Endodermal cell (in vitro differentiated cells): ENCODE results near the gene TRIM40. TPM values are rescaled to one million over a fixed set of nuclear protein-coding genes. Genes with fewer than 3 reads are reported as not detected.

Source experiments
- DNase-seq: peaks from one replicate; pipeline ENCODE4 v3.0.0-alpha.2; 2017
- H3K27ac ChIP-seq: 2 replicates; pipeline ENCODE4 v1.5.1; 2013; ENCODE audit warnings: mild to moderate bottlenecking, low read depth, low read length, moderate library complexity
- H3K27me3 ChIP-seq: 2 replicates; pipeline ENCODE4 v1.6.1; 2013; ENCODE audit warnings: mild to moderate bottlenecking, low read length, moderate library complexity; ENCODE audit not compliant: insufficient read depth, control insufficient read depth, poor library complexity, severe bottlenecking
- H3K36me3 ChIP-seq: 2 replicates; pipeline ENCODE4 v1.7.0; 2013; ENCODE audit warnings: mild to moderate bottlenecking, low read length, moderate library complexity; ENCODE audit not compliant: control insufficient read depth, insufficient read depth
- H3K4me1 ChIP-seq: one replicate; pipeline ENCODE4 v1.7.0; 2013; ENCODE audit warnings: low read length; ENCODE audit not compliant: control insufficient read depth, insufficient read depth
- H3K4me3 ChIP-seq: 2 replicates; pipeline ENCODE4 v1.5.1; 2013; ENCODE audit warnings: mild to moderate bottlenecking, low read length, moderate library complexity
- H3K9ac ChIP-seq: 2 replicates; pipeline ENCODE4 v1.6.1; 2013; ENCODE audit warnings: mild to moderate bottlenecking, low read length, moderate library complexity; ENCODE audit not compliant: poor library complexity, severe bottlenecking; ENCODE audit errors: extremely low read depth
- H3K9me3 ChIP-seq: 2 replicates; pipeline ENCODE4 v1.6.1; 2013; ENCODE audit warnings: mild to moderate bottlenecking, low read length, moderate library complexity; ENCODE audit not compliant: control insufficient read depth
- H3K27ac Mint-ChIP-seq: 2 replicates; pipeline ENCODE4 v1.8.0; 2020; ENCODE audit warnings: mixed read lengths
- H3K27me3 Mint-ChIP-seq: 2 replicates; pipeline ENCODE4 v1.8.0; 2021; ENCODE audit warnings: mild to moderate bottlenecking, mixed read lengths; ENCODE audit not compliant: insufficient read depth
- H3K36me3 Mint-ChIP-seq: 2 replicates; pipeline ENCODE4 v1.8.0; 2020; ENCODE audit warnings: low read depth, mixed read lengths
- H3K4me1 Mint-ChIP-seq: 2 replicates; pipeline ENCODE4 v1.8.0; 2020; ENCODE audit warnings: mixed read lengths
- H3K4me3 Mint-ChIP-seq: 2 replicates; pipeline ENCODE4 v1.8.0; 2020; ENCODE audit warnings: mild to moderate bottlenecking, moderate library complexity, mixed read lengths
- H3K9me3 Mint-ChIP-seq: 2 replicates; pipeline ENCODE4 v1.8.0; 2020; ENCODE audit warnings: mild to moderate bottlenecking, mixed read lengths
- CTCF ChIP-seq: fragments of 200-600 bp; sonication (generic); conservative IDR thresholded peaks from 2 replicates; pipeline ENCODE4 v1.5.0; 2021; ENCODE audit warnings: antibody characterized with exemption, mild to moderate bottlenecking
- WGBS, 2 experiments: methylation state at CpG; one replicate each; pipeline versions ENCODE4 v1.1.5 to v1.1.7; 2013; ENCODE audit warnings: missing lambda C conversion rate in 2 of 2, mixed read lengths in 1 of 2; ENCODE audit not compliant: insufficient coverage in 1 of 2, insufficient read length in 1 of 2; 5-methylcytosine and 5-hydroxymethylcytosine counted together
- total RNA-seq, 2 donors: library from RNA; stranded (reverse); fragmentation: NEBNext Ultra II Directional in 1 of 2; extraction: Animal tissue kit (Norgen Biotek cat#: 25700) in 1 of 2; gene quantifications; 2 replicates in 1 of 2; 3 replicates in 1 of 2; pipeline ENCODE4 v1.2.1, GENCODE V29; 2021

The TRIM40 gene
- total RNA-seq, 2 donors from 2014 or later, result not detected

- Histone ChIP-seq H3K9me3 (no peaks in the 10 kb centered on the region), H3K9ac (no peak overlapping the region), H3K4me3 (no peak overlapping the region), H3K27me3 (peaks cover 64% of the 10 kb centered on the region), H3K27ac (no peak overlapping the region), H3K36me3 (no peaks in the 10 kb centered on the region), H3K4me1 (no peaks in the 10 kb centered on the region)
- WGBS, 2 experiments, result 34 to 45% methylated on average over 5 to 7 of the region's 7 CpGs
- TF ChIP-seq CTCF, result peak; percentile 84
- H3K27me3 Mint-ChIP-seq, result peaks cover 86% of the 10 kb centered on the region
- no peak overlapping the region for H3K27ac Mint-ChIP-seq
- H3K4me3 Mint-ChIP-seq, result no peak overlapping the region
- H3K36me3 Mint-ChIP-seq, result no peaks in the 10 kb centered on the region
- no peaks in the 10 kb centered on the region for H3K9me3 Mint-ChIP-seq
- no peak for DNase-seq
- H3K4me1 Mint-ChIP-seq, result no peaks in the 10 kb centered on the region
Measured at GRCh38 chr6:30169658-30170614, 34.0 kb downstream of the TRIM40 start.

GRCh38 chr6:30171677-30172471, 35.9 kb downstream of the TRIM40 start:
- Mint-ChIP-seq H3K36me3 (no peaks in the 10 kb centered on the region), H3K27ac (no peak overlapping the region), H3K27me3 (peaks cover 81% of the 10 kb centered on the region), H3K9me3 (no peaks in the 10 kb centered on the region), H3K4me3 (peak overlapping the region; percentile 43), H3K4me1 (no peaks in the 10 kb centered on the region)
- DNase-seq, result peak; percentile 88
- Histone ChIP-seq H3K9me3 (no peaks in the 10 kb centered on the region), H3K27me3 (peaks cover 67% of the 10 kb centered on the region), H3K27ac (no peak overlapping the region), H3K36me3 (no peaks in the 10 kb centered on the region), H3K4me1 (no peaks in the 10 kb centered on the region), H3K9ac (no peak overlapping the region), H3K4me3 (no peak overlapping the region)
- TF ChIP-seq CTCF, result peak; percentile 58
- 42 to 45% methylated on average over 30 to 62 of the region's 62 CpGs for WGBS, 2 experiments

- Mint-ChIP-seq H3K36me3 (no peaks in the 10 kb centered on the region), H3K4me3 (peak overlapping the region; percentile 43), H3K4me1 (no peaks in the 10 kb centered on the region), H3K27ac (no peak overlapping the region), H3K9me3 (no peaks in the 10 kb centered on the region), H3K27me3 (peaks cover 82% of the 10 kb centered on the region)
- no peak overlapping the region for H3K9ac ChIP-seq
- no peak for TF ChIP-seq CTCF
- no peak overlapping the region for H3K4me3 ChIP-seq
- no peaks in the 10 kb centered on the region for H3K36me3 ChIP-seq
- WGBS, 2 experiments, result 91 to 94% methylated on average over 2 to 4 of the region's 4 CpGs
- no peak overlapping the region for H3K27ac ChIP-seq
- no peaks in the 10 kb centered on the region for H3K9me3 ChIP-seq
- H3K27me3 ChIP-seq, result peaks cover 66% of the 10 kb centered on the region
- no peaks in the 10 kb centered on the region for H3K4me1 ChIP-seq
- no peak for DNase-seq
Measured at GRCh38 chr6:30172681-30173080, 36.7 kb downstream of the TRIM40 start.
